DOHH2 (cell line): ENCODE measurements around the gene EML4.

Experiments used
- H3F3A ChIP-seq: fragments of 200-600 bp; sonication (generic), shearing (Covaris generic); 2 replicates; pipeline ENCODE4 v1.6.0; 2016; ENCODE audit warnings: antibody characterized with exemption, mild to moderate bottlenecking; ENCODE audit not compliant: control insufficient read depth, insufficient read depth
- H3K27ac ChIP-seq: fragments of 200-600 bp; sonication (generic); 2 replicates; pipeline ENCODE4 v1.5.1; 2014; ENCODE audit warnings: low read depth, mild to moderate bottlenecking, low read length, moderate library complexity
- H3K27me3 ChIP-seq: fragments of 200-600 bp; sonication (generic); 2 replicates; pipeline ENCODE4 v1.6.1; 2014; ENCODE audit warnings: mild to moderate bottlenecking, low read length, mixed read lengths; ENCODE audit not compliant: control insufficient read depth
- H3K36me3 ChIP-seq: fragments of 200-600 bp; sonication (generic); 2 replicates; pipeline ENCODE4 v1.6.1; 2014; ENCODE audit warnings: mild to moderate bottlenecking, low read length, moderate library complexity, mixed read lengths; ENCODE audit not compliant: control insufficient read depth
- H3K4me1 ChIP-seq: fragments of 200-600 bp; sonication (generic); 2 replicates; pipeline ENCODE4 v1.6.1; 2014; ENCODE audit warnings: mild to moderate bottlenecking, low read length, mixed read lengths; ENCODE audit not compliant: control insufficient read depth
- H3K4me2 ChIP-seq: fragments of 200-600 bp; sonication (generic); 2 replicates; pipeline ENCODE4 v1.6.0; 2014; ENCODE audit warnings: mild to moderate bottlenecking, low read length, moderate library complexity
- H3K4me3 ChIP-seq: fragments of 200-600 bp; sonication (generic); 2 replicates; pipeline ENCODE4 v1.5.1; 2014; ENCODE audit warnings: mild to moderate bottlenecking, low read length, mixed read lengths
- H3K79me2 ChIP-seq: fragments of 200-600 bp; sonication (generic); 2 replicates; pipeline ENCODE4 v1.6.1; 2014; ENCODE audit warnings: mild to moderate bottlenecking, low read length, mixed read lengths; ENCODE audit not compliant: control insufficient read depth
- H3K9me2 ChIP-seq: fragments of 200-600 bp; sonication (generic); replicated peaks from 2 replicates; pipeline ENCODE4 v1.6.1; 2014; ENCODE audit warnings: mild to moderate bottlenecking, low read length, mixed read lengths; ENCODE audit not compliant: control insufficient read depth
- H3K9me3 ChIP-seq: fragments of 200-600 bp; sonication (generic); 2 replicates; pipeline ENCODE4 v1.6.1; 2014; ENCODE audit warnings: antibody characterized with exemption, low read length, mixed read lengths; ENCODE audit not compliant: control insufficient read depth, insufficient read depth
- H4K20me1 ChIP-seq: fragments of 200-600 bp; sonication (generic); 2 replicates; pipeline ENCODE4 v1.6.0; 2014; ENCODE audit warnings: low read depth, mild to moderate bottlenecking, antibody characterized with exemption, low read length, moderate library complexity; ENCODE audit not compliant: control insufficient read depth, insufficient read depth
- CTCF ChIP-seq: fragments of 200-600 bp; sonication (generic); IDR thresholded peaks from one replicate; pipeline ENCODE4 v1.5.1; 2014; ENCODE audit warnings: antibody characterized with exemption, mild to moderate bottlenecking, low read depth, low read length; ENCODE audit not compliant: poor library complexity, severe bottlenecking
- EZH2phosphoT487 ChIP-seq: fragments of 200-600 bp; sonication (generic); IDR thresholded peaks from 2 replicates; pipeline ENCODE4 v1.6.1; 2017; ENCODE audit warnings: borderline replicate concordance, mild to moderate bottlenecking, antibody characterized with exemption, low read length, moderate library complexity, mixed read lengths

Gene EML4

DNA sequence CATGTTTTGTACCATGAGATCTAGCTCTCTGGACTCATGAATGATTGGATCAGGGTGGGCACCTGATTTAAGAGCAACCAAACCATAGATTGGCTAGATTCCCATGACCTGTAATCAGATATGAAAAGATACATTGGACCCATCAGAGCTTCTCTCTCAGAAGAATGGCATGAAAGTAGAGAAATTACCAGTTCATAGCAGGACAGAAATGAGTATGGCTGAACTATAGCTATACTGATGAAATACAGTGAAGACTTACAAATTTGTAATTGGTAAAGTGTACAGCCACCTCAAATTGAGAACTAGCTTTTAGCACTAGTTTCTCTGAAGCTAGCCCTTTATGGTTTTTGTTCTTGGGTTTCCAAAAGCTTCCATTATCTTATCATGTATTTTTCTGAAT is 19.0 kb upstream of the EML4 start:
- Histone ChIP-seq H4K20me1 (no peaks in the 10 kb centered on the region), H3K9me2 (no peaks in the 10 kb centered on the region), H3K4me1 (no peaks in the 10 kb centered on the region), H3K36me3 (no peaks in the 10 kb centered on the region), H3K9me3 (no peaks in the 10 kb centered on the region), H3F3A (no peaks in the 10 kb centered on the region), H3K79me2 (no peaks in the 10 kb centered on the region), H3K4me3 (no peak overlapping the region), H3K4me2 (no peak overlapping the region), H3K27me3 (peaks cover 6% of the 10 kb centered on the region), H3K27ac (no peak overlapping the region)
- TF ChIP-seq CTCF (no peak), EZH2phosphoT487 (no peak)

DNA sequence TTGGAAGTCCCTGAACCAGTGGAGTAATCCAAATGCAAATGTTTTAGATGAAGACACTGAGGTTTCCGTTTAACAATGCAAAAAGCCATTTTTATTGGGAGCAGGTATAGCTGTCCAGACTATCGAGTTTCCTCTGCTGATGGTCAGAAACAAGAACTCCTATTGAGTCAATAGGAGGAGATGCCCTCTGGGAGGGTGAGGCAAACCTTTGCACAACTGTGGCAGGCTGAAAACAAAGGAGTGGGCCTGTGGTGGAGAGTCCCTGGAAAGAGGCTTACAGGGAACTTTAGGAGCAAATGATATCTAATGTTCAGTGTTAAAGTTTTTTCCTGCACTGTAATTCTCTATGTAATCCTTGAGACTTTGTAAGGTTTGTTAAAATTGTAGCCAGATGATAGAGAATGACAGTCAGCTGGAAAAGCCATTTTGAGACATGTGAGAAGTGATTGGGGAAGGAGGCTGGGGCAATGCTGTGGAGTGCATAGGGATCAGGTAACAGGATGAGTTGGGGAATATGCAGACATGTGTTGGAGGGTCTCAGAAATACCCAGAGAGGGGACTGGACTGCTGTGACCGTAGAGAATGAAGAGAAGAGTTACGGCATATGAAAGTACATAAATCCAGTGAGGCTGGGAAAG is 15.1 kb upstream of the EML4 start:
- Histone ChIP-seq H3K9me3 (no peaks in the 10 kb centered on the region), H4K20me1 (no peaks in the 10 kb centered on the region), H3K4me2 (no peak overlapping the region), H3K27me3 (peaks cover 6% of the 10 kb centered on the region), H3K4me1 (no peaks in the 10 kb centered on the region), H3F3A (no peaks in the 10 kb centered on the region), H3K4me3 (no peak overlapping the region), H3K9me2 (no peaks in the 10 kb centered on the region), H3K27ac (no peak overlapping the region), H3K79me2 (no peaks in the 10 kb centered on the region), H3K36me3 (no peaks in the 10 kb centered on the region)
- no peak for TF ChIP-seq EZH2phosphoT487
- TF ChIP-seq CTCF = no peak

DNA sequence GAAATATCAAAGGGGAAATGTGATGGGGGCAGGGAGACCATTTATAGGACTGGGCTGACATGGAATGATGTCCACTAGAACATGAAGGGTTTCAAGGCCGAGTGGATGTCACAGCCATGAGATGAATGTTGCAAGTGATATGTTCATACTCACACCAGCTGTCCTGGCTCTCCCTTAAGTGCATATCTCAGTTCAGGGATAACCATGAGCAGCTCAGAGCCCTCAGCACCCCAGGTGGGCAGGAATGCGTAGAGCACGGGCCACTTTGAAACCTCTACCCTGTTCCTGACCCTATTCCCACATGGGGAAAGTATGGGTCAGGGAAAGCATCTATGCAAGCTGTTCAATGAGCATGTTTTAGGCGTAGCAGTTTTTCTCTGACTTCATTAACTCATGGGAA is 12.4 kb upstream of the EML4 start:
- no peaks in the 10 kb centered on the region for H3K9me3 ChIP-seq
- H3K4me2 ChIP-seq = no peak overlapping the region
- H3K79me2 ChIP-seq = no peaks in the 10 kb centered on the region
- no peaks in the 10 kb centered on the region for H3F3A ChIP-seq
- H3K9me2 ChIP-seq = no peaks in the 10 kb centered on the region
- no peak overlapping the region for H3K27ac ChIP-seq
- H3K4me1 ChIP-seq = no peaks in the 10 kb centered on the region
- H3K4me3 ChIP-seq = no peak overlapping the region
- TF ChIP-seq CTCF (no peak), EZH2phosphoT487 (no peak)
- H4K20me1 ChIP-seq = no peaks in the 10 kb centered on the region
- no peaks in the 10 kb centered on the region for H3K27me3 ChIP-seq
- no peaks in the 10 kb centered on the region for H3K36me3 ChIP-seq
